ENCODE results near the gene SGPP2.
"Not testable (repeated sequence)": the region's sequence is repeated elsewhere in the genome, so short reads cannot be mapped to it uniquely, and the experiment has no call there.

- TF ChIP-seq CTCF, POLR2A (IDR thresholded peaks at IDR 0.05): not testable (repeated sequence)
These were observed 160.2 kb downstream of the SGPP2 start for GRCh38 chr2:222584589-222584988.
